Skin of body (tissue), 2 donors: ENCODE measurements around the gene MARCKS. TPM values are rescaled to one million over a fixed set of nuclear protein-coding genes. Genes with fewer than 3 reads are reported as not detected.
A peak's percentile ranks its signal among the peaks of the same experiment; 100 is the strongest.

Experiments used
- DNase-seq: peaks from one replicate; lab custom pipeline; 2025; lab: John Stamatoyannopoulos, UW
- total RNA-seq: library from RNA; depleted of rRNA; stranded (reverse); fragments of >200 nt; gene quantifications from one replicate; pipeline ENCODE4 v1.2.3, GENCODE V29; 2014

MARCKS gene
- total RNA-seq, 1 donor from 2014 or later = 167 TPM

- no peak for DNase-seq
These were observed 3.9 kb upstream of the MARCKS start for GRCh38 chr6:113853252-113853651.

- peak; percentile 94 for DNase-seq
These were observed 2.3 kb upstream of the MARCKS start for GRCh38 chr6:113854531-113855499.

- peak; percentile 91 for DNase-seq
These were observed 1.4 kb upstream of the MARCKS start for GRCh38 chr6:113855500-113856374.

- DNase-seq = no peak
These were observed 845 bp upstream of the MARCKS start for GRCh38 chr6:113856375-113856624.

DNA sequence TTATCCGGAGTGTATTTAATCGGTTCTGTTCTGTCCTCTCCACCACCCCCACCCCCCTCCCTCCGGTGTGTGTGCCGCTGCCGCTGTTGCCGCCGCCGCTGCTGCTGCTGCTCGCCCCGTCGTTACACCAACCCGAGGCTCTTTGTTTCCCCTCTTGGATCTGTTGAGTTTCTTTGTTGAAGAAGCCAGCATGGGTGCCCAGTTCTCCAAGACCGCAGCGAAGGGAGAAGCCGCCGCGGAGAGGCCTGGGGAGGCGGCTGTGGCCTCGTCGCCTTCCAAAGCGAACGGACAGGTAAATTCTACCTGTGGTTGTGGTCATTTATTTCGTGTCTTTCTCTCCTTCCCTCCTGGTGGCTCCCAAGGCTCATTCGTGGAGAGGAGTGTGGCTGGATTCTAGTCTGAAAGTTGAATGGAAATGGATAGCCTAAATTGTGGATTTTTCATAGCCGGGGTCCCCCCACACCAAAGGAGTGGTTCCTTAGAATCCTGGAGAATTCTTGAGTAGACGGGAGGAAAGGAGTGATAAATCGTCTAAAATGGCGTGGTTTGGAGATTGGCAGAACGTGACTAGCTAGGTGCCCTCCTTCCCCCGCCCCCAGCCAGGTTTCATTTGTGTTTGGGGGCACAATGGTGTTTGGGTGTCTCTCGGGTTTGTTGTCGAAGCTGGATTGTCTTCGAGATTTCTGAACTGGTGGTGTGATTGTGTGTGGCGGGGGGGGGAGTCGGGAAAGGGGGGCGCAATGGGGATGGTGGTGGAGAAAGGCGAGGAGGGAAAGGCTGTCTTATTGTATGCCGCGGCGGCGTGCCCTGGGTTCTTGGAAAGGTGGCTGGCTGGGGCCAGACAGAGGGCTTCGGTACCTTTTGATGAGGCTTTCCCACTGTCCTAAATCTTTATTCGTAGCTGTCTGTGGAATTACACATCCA lies 673 bp downstream of the MARCKS start:
- peak; percentile 47 for DNase-seq

DNA sequence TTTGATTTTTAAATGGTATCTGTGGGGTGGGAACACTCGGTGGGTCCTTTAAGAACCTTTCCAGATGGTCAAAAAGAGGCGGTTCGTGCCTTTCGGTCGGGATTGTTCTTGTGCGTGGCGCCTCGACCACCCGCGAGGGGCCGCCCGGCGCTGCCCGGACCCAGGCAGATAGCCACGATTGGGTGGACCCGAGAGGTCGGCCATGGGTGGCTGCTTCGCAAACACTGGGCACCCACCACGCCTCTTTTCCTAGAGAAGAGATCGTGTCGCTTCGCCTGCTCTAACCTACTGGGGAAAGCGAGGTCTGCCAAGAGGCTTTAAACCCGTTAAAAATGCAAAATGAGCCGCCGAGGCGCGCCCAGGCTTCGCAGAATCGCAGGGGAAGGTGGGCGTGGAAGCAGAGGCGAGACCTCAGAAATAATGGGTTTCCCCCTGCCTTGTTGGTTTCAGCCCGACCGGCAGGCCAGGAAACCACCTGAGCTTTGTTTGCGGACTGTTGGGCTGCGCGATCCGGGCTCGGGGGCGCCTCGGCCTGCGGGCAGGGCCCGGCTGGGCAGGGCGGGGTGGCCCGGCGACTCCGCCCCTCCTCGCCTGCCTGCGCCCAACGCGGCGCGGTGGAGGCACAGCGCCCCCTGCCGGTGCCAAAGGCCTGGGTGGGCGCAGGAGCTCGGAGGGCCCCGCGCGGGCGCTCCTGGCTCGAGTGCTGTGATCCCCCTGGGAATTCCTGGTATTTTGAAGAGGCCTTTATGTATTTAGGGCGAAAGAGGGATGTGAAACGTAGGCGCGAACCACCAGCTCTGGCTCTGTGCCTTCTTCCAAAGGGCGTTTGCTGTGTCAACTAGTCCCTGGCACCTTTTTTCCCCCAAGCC lies 1.6 kb downstream of the MARCKS start:
- DNase-seq = peak; percentile 92

- peak; percentile 20 for DNase-seq
These were observed 2.4 kb downstream of the MARCKS start for GRCh38 chr6:113859349-113860180.

DNA sequence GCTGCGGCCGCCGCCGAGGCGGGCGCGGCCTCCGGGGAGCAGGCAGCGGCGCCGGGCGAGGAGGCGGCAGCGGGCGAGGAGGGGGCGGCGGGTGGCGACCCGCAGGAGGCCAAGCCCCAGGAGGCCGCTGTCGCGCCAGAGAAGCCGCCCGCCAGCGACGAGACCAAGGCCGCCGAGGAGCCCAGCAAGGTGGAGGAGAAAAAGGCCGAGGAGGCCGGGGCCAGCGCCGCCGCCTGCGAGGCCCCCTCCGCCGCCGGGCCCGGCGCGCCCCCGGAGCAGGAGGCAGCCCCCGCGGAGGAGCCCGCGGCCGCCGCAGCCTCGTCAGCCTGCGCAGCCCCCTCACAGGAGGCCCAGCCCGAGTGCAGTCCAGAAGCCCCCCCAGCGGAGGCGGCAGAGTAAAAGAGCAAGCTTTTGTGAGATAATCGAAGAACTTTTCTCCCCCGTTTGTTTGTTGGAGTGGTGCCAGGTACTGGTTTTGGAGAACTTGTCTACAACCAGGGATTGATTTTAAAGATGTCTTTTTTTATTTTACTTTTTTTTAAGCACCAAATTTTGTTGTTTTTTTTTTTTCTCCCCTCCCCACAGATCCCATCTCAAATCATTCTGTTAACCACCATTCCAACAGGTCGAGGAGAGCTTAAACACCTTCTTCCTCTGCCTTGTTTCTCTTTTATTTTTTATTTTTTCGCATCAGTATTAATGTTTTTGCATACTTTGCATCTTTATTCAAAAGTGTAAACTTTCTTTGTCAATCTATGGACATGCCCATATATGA lies 3.2 kb downstream of the MARCKS start:
- DNase-seq = peak; percentile 35

DNA sequence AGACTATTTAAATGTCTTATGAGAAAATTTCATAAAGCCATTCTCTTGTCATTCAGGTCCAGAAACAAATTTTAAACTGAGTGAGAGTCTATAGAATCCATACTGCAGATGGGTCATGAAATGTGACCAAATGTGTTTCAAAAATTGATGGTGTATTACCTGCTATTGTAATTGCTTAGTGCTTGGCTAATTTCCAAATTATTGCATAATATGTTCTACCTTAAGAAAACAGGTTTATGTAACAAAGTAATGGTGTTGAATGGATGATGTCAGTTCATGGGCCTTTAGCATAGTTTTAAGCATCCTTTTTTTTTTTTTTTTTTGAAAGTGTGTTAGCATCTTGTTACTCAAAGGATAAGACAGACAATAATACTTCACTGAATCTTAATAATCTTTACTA lies 5.0 kb downstream of the MARCKS start:
- DNase-seq = peak; percentile 50

GRCh38 chr6:113870917-113871316 lies 13.8 kb downstream of the MARCKS start:
- DNase-seq = no peak

DNA sequence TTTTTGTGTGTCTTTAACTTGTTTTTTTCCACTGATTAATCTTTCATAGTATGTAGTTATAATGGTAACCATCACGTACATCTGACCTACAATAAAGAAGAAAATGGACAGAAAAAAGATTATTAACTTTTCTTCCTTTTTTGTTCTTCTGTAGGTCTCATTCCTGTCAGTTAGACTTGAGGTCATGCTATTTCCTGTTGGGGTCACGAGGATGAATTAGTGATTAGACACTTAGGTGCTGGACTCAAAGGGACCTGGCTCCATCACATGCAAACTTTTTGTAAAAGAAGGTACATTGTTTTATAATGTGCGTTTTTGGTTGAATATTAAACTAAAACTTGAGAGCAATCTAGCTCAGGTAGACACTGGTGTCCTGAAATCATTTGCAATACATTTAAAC lies 14.8 kb downstream of the MARCKS start:
- DNase-seq = no peak

GRCh38 chr6:113873043-113873667 lies 16.0 kb downstream of the MARCKS start:
- no peak for DNase-seq

GRCh38 chr6:113875470-113875869 lies 18.3 kb downstream of the MARCKS start:
- DNase-seq = peak; percentile 14

DNA sequence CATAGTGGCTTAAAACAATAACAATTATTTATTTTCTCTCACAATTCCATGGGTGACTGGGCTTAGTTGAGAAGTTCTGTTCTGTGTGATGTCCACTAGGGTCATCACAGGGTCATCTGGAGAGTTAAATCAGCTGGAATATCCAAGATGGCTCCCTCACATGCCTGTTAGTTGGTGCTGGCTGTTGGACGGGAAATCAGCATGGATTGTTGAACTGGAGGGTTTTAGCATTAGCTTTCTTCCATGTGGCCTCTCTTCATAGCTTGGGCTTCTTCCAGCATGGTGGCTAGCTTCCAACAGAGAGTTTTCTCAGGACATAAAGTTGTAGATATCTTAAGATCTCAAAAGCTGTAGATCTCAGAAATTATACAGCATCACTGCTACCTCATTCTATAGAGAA lies 19.6 kb downstream of the MARCKS start:
- no peak for DNase-seq

- peak; percentile 83 for DNase-seq
These were observed 22.3 kb downstream of the MARCKS start for GRCh38 chr6:113879186-113880096.

- no peak for DNase-seq
These were observed 24.4 kb downstream of the MARCKS start for GRCh38 chr6:113881478-113881980.
